GM10266 (cell line): ENCODE measurements around the gene ARF1.

Source experiments
- DNase-seq: peaks from one replicate; pipeline ENCODE4 v3.0.0; 2012; ENCODE audit errors: extremely low spot score
- CTCF ChIP-seq: IDR thresholded peaks from 2 replicates; pipeline ENCODE4 v1.5.1; 2012; ENCODE audit warnings: mild to moderate bottlenecking, low read depth; ENCODE audit not compliant: control insufficient read depth, insufficient read depth; ENCODE audit errors: missing control alignments

ARF1 gene

DNA sequence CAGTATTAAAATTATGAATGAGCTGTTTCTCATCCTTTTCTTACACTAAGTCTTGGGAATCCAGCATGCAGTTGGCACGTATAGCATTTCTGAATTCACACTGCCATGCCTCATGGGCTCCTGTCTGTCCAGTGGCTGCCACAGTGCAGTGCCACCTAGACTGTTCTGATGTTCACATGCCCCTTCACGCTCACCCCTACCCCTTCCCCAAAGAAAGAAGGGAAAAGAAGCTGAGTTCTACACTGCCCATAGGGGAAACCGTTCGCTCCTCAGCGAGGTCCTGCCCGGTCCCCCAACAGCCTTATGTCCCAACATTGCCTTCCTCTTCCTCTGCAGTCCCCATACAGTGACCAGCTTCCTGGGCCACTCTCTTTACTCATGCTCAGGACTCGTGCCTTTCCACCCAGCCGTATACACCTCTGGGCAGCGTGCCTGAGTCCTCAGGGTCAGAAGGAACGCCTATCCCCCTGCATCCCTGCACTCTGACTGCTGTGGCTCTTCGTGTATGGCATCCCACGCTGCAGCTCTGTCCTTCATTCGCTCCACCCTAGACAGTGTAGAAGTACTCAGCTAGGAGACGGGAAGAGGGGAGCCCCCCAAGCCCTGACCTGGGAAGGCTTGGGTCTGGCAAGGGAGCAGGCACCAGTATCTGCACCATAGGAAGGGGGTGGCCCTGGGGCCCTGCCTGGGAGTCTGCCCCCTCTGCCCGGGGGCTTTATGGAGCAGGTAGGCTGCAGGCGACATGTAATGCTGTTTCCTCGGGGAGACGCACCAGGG lies 24.1 kb upstream of the ARF1 start:
- DNase-seq, result no peak
- no peak for TF ChIP-seq CTCF

- DNase-seq, result no peak
- TF ChIP-seq CTCF, result no peak
These were observed 23.4 kb upstream of the ARF1 start for GRCh38 chr1:228058949-228059633.

- no peak for TF ChIP-seq CTCF
- no peak for DNase-seq
These were observed 22.7 kb upstream of the ARF1 start for GRCh38 chr1:228059634-228060457.

DNA sequence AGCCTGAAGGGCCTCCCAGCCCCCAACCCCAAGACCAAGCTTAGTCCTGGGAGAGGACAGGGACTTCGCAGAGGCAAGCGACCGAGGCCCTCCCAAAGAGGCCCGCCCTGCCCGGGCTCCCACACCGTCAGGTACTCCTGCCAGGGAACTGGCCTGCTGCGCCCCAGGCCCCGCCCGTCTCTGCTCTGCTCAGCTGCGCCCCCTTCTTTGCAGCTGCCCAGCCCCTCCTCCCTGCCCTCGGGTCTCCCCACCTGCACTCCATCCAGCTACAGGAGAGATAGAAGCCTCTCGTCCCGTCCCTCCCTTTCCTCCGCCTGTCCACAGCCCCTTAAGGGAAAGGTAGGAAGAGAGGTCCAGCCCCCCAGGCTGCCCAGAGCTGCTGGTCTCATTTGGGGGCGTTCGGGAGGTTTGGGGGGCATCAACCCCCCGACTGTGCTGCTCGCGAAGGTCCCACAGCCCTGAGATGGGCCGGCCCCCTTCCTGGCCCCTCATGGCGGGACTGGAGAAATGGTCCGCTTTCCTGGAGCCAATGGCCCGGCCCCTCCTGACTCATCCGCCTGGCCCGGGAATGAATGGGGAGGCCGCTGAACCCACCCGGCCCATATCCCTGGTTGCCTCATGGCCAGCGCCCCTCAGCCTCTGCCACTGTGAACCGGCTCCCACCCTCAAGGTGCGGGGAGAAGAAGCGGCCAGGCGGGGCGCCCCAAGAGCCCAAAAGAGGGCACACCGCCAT lies 21.9 kb upstream of the ARF1 start:
- TF ChIP-seq CTCF, result no peak
- DNase-seq, result no peak

- TF ChIP-seq CTCF, result no peak
- DNase-seq, result no peak
These were observed 21.0 kb upstream of the ARF1 start for GRCh38 chr1:228061411-228062084.

- no peak for TF ChIP-seq CTCF
- no peak for DNase-seq
These were observed 20.3 kb upstream of the ARF1 start for GRCh38 chr1:228062085-228062791.
